Activated T-helper 2 cell treated with anti-CD3 and anti-CD28 coated beads, Interferon-gamma antibody, Interleukin-2, Interleukin-4, amounts not matched to agents 10 μg/mL and 5 μg/mL and 100 μg/mL, durations not matched to agents 14 hours and 24 hours and 36 hours (primary cell): ENCODE results near the gene ADAM23. TPM values are rescaled to one million over a fixed set of nuclear protein-coding genes. Genes with fewer than 3 reads are reported as not detected.

ENCODE experiments used
- DNase-seq: peaks from one replicate; pipeline ENCODE4 v3.0.0; 2021; ENCODE audit warnings: low spot score
- H3K27ac Mint-ChIP-seq: one replicate; pipeline ENCODE4 v1.8.0; 2021; ENCODE audit warnings: mixed read lengths
- H3K27me3 Mint-ChIP-seq: one replicate; pipeline ENCODE4 v1.8.0; 2021; ENCODE audit warnings: low read depth, mixed read lengths
- H3K36me3 Mint-ChIP-seq: one replicate; pipeline ENCODE4 v1.8.0; 2021; ENCODE audit warnings: low read depth, mixed read lengths
- H3K4me1 Mint-ChIP-seq: one replicate; pipeline ENCODE4 v1.8.0; 2021; ENCODE audit warnings: low read depth, mixed read lengths
- H3K4me3 Mint-ChIP-seq: one replicate; pipeline ENCODE4 v1.8.0; 2021; ENCODE audit warnings: low read depth, mild to moderate bottlenecking, moderate library complexity, mixed read lengths
- H3K9me3 Mint-ChIP-seq: one replicate; pipeline ENCODE4 v1.8.0; 2021; ENCODE audit warnings: mixed read lengths
- intact Hi-C: fragments of 100-400 bp; cut with micrococcal nuclease; formaldehyde crosslinking; loops from one replicate; pipeline ENCODE4 v1.15.1; 2023
- total RNA-seq: library from RNA; stranded (reverse); gene quantifications from 2 replicates; pipeline ENCODE4 v1.2.3, GENCODE V29; 2022

ADAM23 gene
- total RNA-seq, 1 donor from 2014 or later = 0.23 TPM

GRCh38 chr2:206527153-206527552 lies 83.8 kb downstream of the ADAM23 start:
- no peaks in the 10 kb centered on the region for H3K36me3 Mint-ChIP-seq
- peaks cover 42% of the 10 kb centered on the region for H3K27me3 Mint-ChIP-seq
- H3K4me3 Mint-ChIP-seq = no peak overlapping the region
- no peaks in the 10 kb centered on the region for H3K9me3 Mint-ChIP-seq
- H3K27ac Mint-ChIP-seq = no peak overlapping the region
- peaks cover 15% of the 10 kb centered on the region for H3K4me1 Mint-ChIP-seq
- intact Hi-C loops = no loop called here
- DNase-seq = no peak

- peak overlapping the region; percentile 31 for H3K4me3 Mint-ChIP-seq
- peaks cover 54% of the 10 kb centered on the region for H3K27me3 Mint-ChIP-seq
- DNase-seq = peak; percentile 27
- intact Hi-C loops = loop anchor here (10.0 kb wide), 1 partner anchor 166 kb away; no protein-coding TSS in a partner anchor
- peaks cover 14% of the 10 kb centered on the region for H3K4me1 Mint-ChIP-seq
- H3K36me3 Mint-ChIP-seq = no peaks in the 10 kb centered on the region
- no peak overlapping the region for H3K27ac Mint-ChIP-seq
- no peaks in the 10 kb centered on the region for H3K9me3 Mint-ChIP-seq
These were observed 87.4 kb downstream of the ADAM23 start for GRCh38 chr2:206530727-206531126.

- H3K27ac Mint-ChIP-seq = no peak overlapping the region
- no peak for DNase-seq
- peaks cover 53% of the 10 kb centered on the region for H3K27me3 Mint-ChIP-seq
- H3K4me3 Mint-ChIP-seq = no peak overlapping the region
- peaks cover 17% of the 10 kb centered on the region for H3K4me1 Mint-ChIP-seq
- H3K9me3 Mint-ChIP-seq = no peaks in the 10 kb centered on the region
- no peaks in the 10 kb centered on the region for H3K36me3 Mint-ChIP-seq
- intact Hi-C loops = loop anchor here (10.0 kb wide), 1 partner anchor 167 kb away; no protein-coding TSS in a partner anchor
These were observed 88.7 kb downstream of the ADAM23 start for GRCh38 chr2:206531996-206532543.

GRCh38 chr2:206533977-206534376 lies 90.6 kb downstream of the ADAM23 start:
- no peaks in the 10 kb centered on the region for H3K9me3 Mint-ChIP-seq
- H3K27me3 Mint-ChIP-seq = peaks cover 46% of the 10 kb centered on the region
- no peak overlapping the region for H3K4me3 Mint-ChIP-seq
- H3K36me3 Mint-ChIP-seq = no peaks in the 10 kb centered on the region
- peaks cover 19% of the 10 kb centered on the region for H3K4me1 Mint-ChIP-seq
- DNase-seq = no peak
- H3K27ac Mint-ChIP-seq = no peak overlapping the region
- intact Hi-C loops = loop anchor here (10.0 kb wide), 1 partner anchor 169 kb away; no protein-coding TSS in a partner anchor

GRCh38 chr2:206535260-206535986 lies 92.1 kb downstream of the ADAM23 start:
- intact Hi-C loops = loop anchor here (10.0 kb wide), 1 partner anchor 171 kb away; no protein-coding TSS in a partner anchor
- no peaks in the 10 kb centered on the region for H3K36me3 Mint-ChIP-seq
- H3K4me3 Mint-ChIP-seq = no peak overlapping the region
- no peak for DNase-seq
- H3K9me3 Mint-ChIP-seq = no peaks in the 10 kb centered on the region
- peaks cover 16% of the 10 kb centered on the region for H3K4me1 Mint-ChIP-seq
- H3K27me3 Mint-ChIP-seq = peaks cover 51% of the 10 kb centered on the region
- H3K27ac Mint-ChIP-seq = no peak overlapping the region

- no peak overlapping the region for H3K27ac Mint-ChIP-seq
- no peak for DNase-seq
- no peak overlapping the region for H3K4me3 Mint-ChIP-seq
- intact Hi-C loops = no loop called here
- peaks cover 33% of the 10 kb centered on the region for H3K27me3 Mint-ChIP-seq
- H3K9me3 Mint-ChIP-seq = no peaks in the 10 kb centered on the region
- peaks cover 10% of the 10 kb centered on the region for H3K4me1 Mint-ChIP-seq
- no peaks in the 10 kb centered on the region for H3K36me3 Mint-ChIP-seq
These were observed 97.4 kb downstream of the ADAM23 start for GRCh38 chr2:206540757-206541156.

GRCh38 chr2:206543073-206543472 lies 99.7 kb downstream of the ADAM23 start:
- no peaks in the 10 kb centered on the region for H3K36me3 Mint-ChIP-seq
- no peak for DNase-seq
- H3K4me3 Mint-ChIP-seq = no peak overlapping the region
- intact Hi-C loops = no loop called here
- H3K27ac Mint-ChIP-seq = no peak overlapping the region
- H3K9me3 Mint-ChIP-seq = no peaks in the 10 kb centered on the region
- peaks cover 26% of the 10 kb centered on the region for H3K27me3 Mint-ChIP-seq
- peaks cover 5% of the 10 kb centered on the region for H3K4me1 Mint-ChIP-seq

GRCh38 chr2:206548383-206548782 lies 105.1 kb downstream of the ADAM23 start:
- Mint-ChIP-seq H3K4me3 (no peak overlapping the region), H3K27ac (no peak overlapping the region), H3K36me3 (no peaks in the 10 kb centered on the region), H3K27me3 (peaks cover 18% of the 10 kb centered on the region), H3K4me1 (no peaks in the 10 kb centered on the region), H3K9me3 (no peaks in the 10 kb centered on the region)
- intact Hi-C loops = no loop called here
- no peak for DNase-seq

- intact Hi-C loops = loop anchor here (5.0 kb wide), 2 partner anchors 43 to 163 kb away; no protein-coding TSS in a partner anchor
- Mint-ChIP-seq H3K4me3 (no peak overlapping the region), H3K27me3 (peaks cover 28% of the 10 kb centered on the region), H3K36me3 (no peaks in the 10 kb centered on the region), H3K27ac (no peak overlapping the region), H3K9me3 (no peaks in the 10 kb centered on the region), H3K4me1 (peaks cover 12% of the 10 kb centered on the region)
- no peak for DNase-seq
These were observed 112.4 kb downstream of the ADAM23 start for GRCh38 chr2:206555721-206556120.

GRCh38 chr2:206556357-206556949 lies 113.1 kb downstream of the ADAM23 start:
- H3K36me3 Mint-ChIP-seq = no peaks in the 10 kb centered on the region
- intact Hi-C loops = loop anchor here (5.0 kb wide), 2 partner anchors 44 to 164 kb away; no protein-coding TSS in a partner anchor
- DNase-seq = no peak

GRCh38 chr2:206557321-206557720 lies 114.0 kb downstream of the ADAM23 start:
- no peaks in the 10 kb centered on the region for H3K36me3 Mint-ChIP-seq
- H3K9me3 Mint-ChIP-seq = no peaks in the 10 kb centered on the region
- H3K27me3 Mint-ChIP-seq = peaks cover 32% of the 10 kb centered on the region
- H3K27ac Mint-ChIP-seq = no peak overlapping the region
- peaks cover 12% of the 10 kb centered on the region for H3K4me1 Mint-ChIP-seq
- intact Hi-C loops = loop anchor here (5.0 kb wide), 2 partner anchors 45 to 165 kb away; no protein-coding TSS in a partner anchor
- no peak overlapping the region for H3K4me3 Mint-ChIP-seq
- DNase-seq = no peak

More at GRCh38 chr2:206556357-206556949, 113.1 kb downstream of the ADAM23 start:
- Mint-ChIP-seq H3K9me3 (no peaks in the 10 kb centered on the region), H3K4me1 (peaks cover 12% of the 10 kb centered on the region), H3K4me3 (no peak overlapping the region), H3K27ac (no peak overlapping the region), H3K27me3 (peaks cover 27% of the 10 kb centered on the region)

- H3K4me1 Mint-ChIP-seq = peaks cover 12% of the 10 kb centered on the region
- H3K9me3 Mint-ChIP-seq = no peaks in the 10 kb centered on the region
- no peak for DNase-seq
- intact Hi-C loops = loop anchor here (5.0 kb wide), 2 partner anchors 46 to 166 kb away; no protein-coding TSS in a partner anchor
- H3K36me3 Mint-ChIP-seq = no peaks in the 10 kb centered on the region
- H3K27ac Mint-ChIP-seq = no peak overlapping the region
- H3K27me3 Mint-ChIP-seq = peaks cover 33% of the 10 kb centered on the region
- H3K4me3 Mint-ChIP-seq = no peak overlapping the region
These were observed 115.2 kb downstream of the ADAM23 start for GRCh38 chr2:206558492-206558891.

GRCh38 chr2:206561962-206562361 lies 118.6 kb downstream of the ADAM23 start:
- peaks cover 38% of the 10 kb centered on the region for H3K27me3 Mint-ChIP-seq
- intact Hi-C loops = no loop called here
- H3K36me3 Mint-ChIP-seq = no peaks in the 10 kb centered on the region
- no peak overlapping the region for H3K4me3 Mint-ChIP-seq
- no peak for DNase-seq
- H3K27ac Mint-ChIP-seq = no peak overlapping the region
- peaks cover 12% of the 10 kb centered on the region for H3K4me1 Mint-ChIP-seq
- no peaks in the 10 kb centered on the region for H3K9me3 Mint-ChIP-seq
